SW 1271 (cell line): Measurements from ENCODE around the gene PHLDB2.
A peak's percentile ranks its signal among the peaks of the same experiment; 100 is the strongest.

Experiments used
- DNase-seq, 2 experiments: peaks; one replicate each; lab custom pipeline; 2025; lab: John Stamatoyannopoulos, UW

The PHLDB2 gene

GRCh38 chr3:111999484-112000324 lies 140.6 kb downstream of the PHLDB2 start:
- DNase-seq: no peak

DNA sequence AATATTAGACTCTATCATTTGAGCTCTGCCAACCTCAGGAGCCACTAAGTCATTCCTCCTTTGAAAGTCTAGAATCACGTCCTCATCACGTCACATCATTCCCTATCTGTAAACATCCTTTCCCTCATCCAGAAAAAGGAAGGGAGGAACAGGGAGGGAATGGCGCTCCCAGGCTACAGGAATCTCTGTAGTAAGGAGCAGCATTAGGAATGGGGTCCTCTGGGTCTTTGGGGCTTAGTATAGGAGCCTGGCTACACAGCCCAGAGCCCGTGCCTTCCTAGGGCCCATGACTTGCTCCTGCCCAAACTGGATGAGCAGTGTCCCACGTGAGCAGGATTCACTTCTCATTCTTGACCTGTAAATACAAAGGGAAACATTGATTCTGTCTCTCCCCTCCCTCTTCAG lies 141.3 kb downstream of the PHLDB2 start:
- DNase-seq: no peak

DNA sequence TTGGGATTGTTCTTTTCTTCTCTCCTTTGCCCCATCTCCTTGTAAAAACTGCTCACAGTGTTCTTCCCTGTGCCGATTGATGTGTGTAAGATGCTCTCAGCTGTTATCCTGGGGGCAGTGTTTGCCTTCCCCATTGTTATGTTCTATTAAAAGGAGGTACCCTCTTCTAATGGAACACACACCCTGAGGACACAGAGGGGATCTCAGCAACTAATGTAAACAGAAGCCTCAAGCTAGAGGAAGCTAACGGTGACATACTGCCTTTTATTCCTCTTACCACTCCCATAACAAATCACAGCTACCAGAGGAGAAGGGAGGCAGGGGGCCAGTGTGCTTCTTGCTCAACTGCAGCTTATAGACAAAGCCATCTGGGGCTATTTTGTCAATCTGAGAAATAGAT lies 141.9 kb downstream of the PHLDB2 start:
- DNase-seq: no peak

DNA sequence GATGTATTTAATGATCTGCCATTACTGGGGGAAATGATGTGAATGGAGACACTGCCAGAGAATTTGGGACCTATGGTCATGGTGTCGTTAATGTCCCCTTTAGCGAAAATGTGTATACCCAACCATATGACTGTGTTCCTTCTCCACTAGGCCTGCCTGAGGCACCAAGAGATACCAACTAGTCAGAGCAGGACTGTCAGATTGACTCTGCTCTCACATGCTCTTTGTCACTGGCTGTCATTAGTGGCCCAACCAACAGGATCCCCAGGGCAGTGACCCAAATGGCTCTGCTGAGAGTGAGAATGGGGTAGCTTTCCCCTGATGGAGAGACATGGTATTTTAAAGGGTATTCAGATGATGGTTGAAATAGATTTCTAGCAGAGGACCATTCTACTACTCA lies 142.5 kb downstream of the PHLDB2 start:
- no peak for DNase-seq

DNA sequence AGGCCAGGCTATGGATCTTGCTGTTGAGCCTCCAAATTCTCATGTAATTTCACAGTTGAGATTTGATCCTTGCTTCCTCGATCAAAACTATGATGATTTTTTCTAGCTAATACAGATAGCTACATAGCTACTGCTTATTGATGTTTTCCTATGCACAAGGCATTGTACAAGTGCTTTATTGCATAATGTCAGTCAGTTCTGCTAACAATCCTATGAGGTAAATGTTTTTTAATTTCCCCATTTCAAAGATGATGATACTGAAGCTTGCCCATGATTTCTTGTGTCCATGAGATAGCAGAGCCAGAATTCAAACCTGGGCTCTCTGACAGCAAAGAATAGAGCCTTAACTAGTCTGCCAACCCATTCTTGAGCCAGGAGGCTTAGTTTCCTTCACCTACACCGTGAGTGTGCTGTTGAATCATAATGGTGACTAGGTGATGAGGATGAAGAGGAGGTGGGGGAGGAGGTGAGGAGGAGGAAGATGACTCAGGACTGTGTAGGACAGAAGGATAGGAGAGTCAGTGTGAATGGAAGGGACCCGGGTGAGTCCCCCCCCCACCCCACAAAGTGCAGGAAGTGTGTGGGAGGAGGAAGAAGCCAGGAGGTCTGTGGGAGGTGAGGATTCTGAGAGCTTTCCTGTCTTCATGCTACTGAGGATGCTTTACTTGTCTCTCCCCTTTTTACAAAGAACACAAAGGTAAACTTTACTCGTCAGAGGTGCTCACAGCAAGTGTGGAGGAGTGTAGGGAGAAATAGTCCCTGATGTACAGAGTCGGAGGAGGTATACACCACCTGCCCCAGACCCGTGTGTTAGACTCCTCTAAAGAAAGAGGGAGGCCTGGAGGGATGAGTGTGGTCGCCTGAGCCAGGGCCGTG lies 143.3 kb downstream of the PHLDB2 start:
- no peak for DNase-seq

DNA sequence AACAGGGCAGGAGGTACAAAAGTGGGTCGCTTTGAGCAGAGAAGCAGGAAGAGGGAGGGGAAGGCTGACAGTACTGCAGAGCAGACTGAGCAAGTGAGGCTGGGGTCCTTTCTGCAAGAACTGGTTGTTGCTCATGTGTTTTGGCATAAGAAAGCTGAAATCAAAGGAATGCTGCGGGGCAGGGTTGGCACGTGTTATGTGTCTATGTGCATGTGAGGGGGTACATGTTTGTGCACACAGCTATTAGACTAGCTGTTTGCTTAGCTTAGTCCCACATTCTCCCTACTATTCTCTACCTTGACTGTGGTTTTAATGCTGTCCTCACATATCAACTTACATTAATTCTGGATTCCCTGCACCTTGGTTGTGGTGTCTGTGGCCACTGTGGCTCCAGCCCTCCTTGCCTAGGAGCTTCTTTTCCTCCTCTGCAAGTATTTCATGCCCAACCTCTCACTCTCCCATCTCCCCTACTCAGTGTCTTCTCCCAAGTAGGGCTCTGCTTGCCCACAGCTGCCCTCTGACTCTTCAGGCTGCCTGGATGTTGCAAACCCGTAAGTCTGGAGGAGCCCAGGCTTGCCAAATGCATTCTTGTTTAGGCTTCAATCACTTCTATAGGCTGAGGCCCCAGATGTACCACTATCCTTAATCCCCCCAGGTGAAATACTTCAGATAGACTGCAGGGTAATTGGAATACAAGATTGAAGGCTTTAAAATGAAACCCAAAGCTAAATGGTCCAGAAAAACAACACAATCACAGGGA lies 144.4 kb downstream of the PHLDB2 start:
- DNase-seq: no peak

DNA sequence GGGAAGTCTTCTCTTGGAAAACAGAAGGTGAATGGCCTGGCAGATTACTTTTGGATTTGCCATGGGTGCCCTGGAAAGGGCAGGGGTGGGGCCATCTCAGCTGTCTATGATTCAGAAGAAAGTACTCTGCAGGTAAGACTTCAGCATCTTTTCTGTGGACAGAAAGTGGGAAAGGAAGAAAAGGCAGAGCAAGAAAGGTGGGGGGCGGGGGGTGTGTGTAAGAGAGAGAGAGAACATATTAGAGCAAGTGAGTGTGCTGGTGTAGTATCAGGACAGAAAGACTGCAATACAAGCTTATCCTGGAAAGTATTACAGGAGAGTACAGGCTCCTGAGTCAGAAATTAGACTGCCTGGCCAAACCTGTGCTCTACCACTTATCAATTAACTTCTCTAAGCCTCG lies 145.1 kb downstream of the PHLDB2 start:
- DNase-seq: no peak

GRCh38 chr3:112004669-112005068 lies 145.6 kb downstream of the PHLDB2 start:
- no peak for DNase-seq

DNA sequence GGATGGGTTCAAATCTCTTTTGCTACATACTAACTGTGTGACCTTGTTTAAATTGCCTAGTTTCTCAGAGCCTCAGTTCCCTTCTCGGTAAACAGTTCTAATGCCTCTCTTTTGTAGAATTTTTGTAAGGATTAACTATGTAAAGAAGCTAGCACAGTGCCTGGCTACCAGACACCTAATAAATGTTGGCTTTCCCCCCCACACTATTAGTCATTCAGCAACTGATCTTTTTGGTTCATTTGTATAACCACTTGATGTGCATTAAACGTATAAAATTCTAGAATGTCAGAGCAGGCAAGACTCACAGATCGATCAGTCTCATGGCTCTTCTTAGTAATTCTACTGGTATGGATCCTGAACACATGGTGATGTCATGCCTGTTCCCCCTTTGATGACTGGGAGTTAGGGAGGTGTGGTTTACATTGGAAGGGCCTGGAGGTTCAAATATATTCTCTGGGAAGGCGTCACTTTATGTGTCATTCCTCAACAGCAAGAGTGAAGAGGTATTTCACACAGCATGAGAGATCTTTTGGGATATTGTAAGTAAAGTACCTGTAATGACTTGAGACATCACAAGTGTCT lies 146.1 kb downstream of the PHLDB2 start:
- DNase-seq: no peak

DNA sequence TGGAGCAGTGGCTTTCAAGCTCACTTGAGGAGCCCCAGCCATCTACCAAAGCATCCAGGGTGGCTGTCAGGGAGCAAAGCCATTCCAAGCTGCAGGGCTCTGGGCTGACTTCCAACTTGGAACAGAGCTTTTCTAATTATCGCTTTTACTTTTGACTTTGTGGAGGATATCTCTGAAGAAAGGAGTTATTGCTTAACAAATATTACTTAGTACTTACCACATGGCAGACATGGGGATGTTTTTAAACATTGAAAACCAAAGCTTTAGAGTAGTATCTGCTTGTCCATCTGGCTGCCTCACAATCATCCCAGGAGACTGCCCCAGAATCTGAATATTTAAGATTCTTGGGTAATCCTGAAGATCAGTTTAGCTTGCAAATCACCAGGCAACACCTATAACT lies 148.6 kb downstream of the PHLDB2 start:
- DNase-seq: no peak

GRCh38 chr3:112009670-112010069 lies 150.6 kb downstream of the PHLDB2 start:
- DNase-seq: no peak

DNA sequence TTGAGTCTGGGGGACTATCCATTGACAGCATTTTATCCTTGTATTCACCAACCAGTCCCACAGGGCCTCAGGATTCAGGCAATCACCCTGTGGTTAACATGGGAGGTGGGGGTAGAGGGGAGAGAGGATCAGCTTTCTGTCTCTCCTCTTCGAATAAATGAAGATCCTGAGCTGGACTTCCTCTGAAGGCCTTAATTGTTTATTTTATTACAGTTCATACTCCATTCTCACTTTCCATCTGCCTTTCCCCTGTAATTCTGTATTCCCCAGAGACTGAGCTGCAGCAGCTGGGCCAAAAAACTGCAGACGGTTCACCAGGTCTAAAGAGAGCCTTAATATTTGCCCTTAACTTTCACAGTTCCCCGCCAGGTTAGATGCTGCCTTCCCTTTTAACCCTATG lies 151.6 kb downstream of the PHLDB2 start:
- no peak for DNase-seq

DNA sequence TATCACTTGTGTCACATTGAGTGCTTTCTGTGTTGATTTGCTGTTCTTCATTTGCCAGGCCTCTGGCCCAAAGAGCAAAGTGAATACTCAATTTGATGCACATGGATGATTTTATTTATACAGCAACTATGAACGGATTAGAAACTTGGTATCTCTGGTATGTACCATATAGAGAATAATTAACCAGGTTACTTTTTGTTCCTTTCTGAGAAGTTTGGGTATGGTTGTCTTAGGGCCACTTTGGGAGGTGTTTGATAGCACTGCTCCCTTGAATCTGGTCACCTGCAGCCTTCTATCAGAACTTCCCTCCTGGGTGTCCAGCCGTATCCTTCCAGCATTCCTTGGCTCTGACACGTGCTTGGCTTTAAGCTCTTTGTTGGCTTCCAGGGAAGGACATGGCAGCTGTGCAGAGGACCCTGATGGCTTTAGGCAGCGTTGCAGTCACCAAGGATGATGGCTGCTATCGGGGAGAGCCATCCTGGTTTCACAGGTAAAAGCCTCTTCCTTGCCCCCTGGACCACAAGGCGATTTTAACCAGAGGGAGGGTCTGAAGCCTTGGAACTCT lies 152.4 kb downstream of the PHLDB2 start:
- DNase-seq: no peak

GRCh38 chr3:112012205-112012992 lies 153.3 kb downstream of the PHLDB2 start:
- DNase-seq: no peak

- peak in 1 of 2 experiments; percentile 34 for DNase-seq
Measured at GRCh38 chr3:112013058-112013783, 154.2 kb downstream of the PHLDB2 start.

DNA sequence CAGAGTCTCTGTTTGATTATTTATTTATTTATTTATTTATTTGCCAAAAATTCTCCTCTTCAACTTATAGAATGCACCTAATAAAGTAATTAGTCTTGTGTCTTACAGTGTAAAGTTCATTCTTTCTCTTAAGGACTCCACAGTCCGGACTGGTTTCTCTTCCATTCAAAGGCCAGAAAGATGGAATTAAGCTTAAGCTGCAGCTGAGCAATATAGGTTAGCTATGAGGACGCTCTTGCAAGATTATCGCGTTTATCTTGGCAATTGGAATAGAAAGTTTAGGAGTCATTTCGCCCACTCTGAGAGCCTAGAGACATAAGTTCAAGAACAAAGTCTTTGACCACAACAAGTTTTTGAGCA lies 154.7 kb downstream of the PHLDB2 start:
- DNase-seq: no peak

DNA sequence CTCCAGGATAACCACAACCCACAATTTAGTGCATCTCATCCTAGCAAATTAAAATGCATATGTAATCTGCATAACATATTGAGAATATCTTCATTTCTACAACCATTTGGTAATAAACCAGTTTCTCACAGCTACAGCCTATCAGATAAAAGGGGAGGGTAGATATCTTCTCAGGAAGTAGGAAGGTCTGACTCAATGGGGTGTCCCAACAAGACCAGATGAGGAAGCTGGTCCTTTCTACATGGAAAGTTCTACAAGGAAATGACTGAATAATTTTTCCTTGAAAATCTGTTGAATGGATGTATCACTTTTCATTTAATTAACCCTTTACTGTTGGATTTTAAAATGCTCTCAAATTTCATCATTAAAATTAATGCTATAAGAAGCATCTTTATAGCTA lies 158.0 kb downstream of the PHLDB2 start:
- no peak for DNase-seq

DNA sequence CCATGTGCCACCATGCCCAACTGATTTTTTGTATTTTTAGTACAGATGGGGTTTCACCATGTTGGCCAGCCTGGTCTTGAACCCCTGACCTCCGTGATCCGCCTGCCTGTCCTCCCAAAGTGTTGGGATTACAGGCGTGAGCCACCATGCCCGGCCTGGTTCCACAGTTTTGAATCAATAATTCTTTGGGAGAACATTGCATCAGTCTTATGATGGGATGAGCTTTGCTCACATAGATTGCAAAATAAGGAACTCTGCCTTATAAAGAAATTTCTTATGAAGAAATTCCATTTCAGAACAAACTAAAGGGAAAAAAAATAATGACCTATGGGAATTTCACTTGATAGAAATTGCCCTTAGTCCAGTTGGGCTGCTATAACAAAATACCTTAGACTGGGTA lies 159.6 kb downstream of the PHLDB2 start:
- no peak for DNase-seq

- DNase-seq: no peak
Measured at GRCh38 chr3:112019716-112020115, 160.7 kb downstream of the PHLDB2 start.

- no peak for DNase-seq
Measured at GRCh38 chr3:112020674-112021085, 161.6 kb downstream of the PHLDB2 start.
